SKM-1 (cell line): ENCODE data around the gene PVRIG.
"Not testable (repeated sequence)": the region's sequence is repeated elsewhere in the genome, so short reads cannot be mapped to it uniquely, and the experiment has no call there.

Experiments
- DNase-seq: peaks from one replicate; lab custom pipeline; 2025; ENCODE audit not compliant: unreplicated experiment; lab: John Stamatoyannopoulos, UW

The PVRIG gene

DNA sequence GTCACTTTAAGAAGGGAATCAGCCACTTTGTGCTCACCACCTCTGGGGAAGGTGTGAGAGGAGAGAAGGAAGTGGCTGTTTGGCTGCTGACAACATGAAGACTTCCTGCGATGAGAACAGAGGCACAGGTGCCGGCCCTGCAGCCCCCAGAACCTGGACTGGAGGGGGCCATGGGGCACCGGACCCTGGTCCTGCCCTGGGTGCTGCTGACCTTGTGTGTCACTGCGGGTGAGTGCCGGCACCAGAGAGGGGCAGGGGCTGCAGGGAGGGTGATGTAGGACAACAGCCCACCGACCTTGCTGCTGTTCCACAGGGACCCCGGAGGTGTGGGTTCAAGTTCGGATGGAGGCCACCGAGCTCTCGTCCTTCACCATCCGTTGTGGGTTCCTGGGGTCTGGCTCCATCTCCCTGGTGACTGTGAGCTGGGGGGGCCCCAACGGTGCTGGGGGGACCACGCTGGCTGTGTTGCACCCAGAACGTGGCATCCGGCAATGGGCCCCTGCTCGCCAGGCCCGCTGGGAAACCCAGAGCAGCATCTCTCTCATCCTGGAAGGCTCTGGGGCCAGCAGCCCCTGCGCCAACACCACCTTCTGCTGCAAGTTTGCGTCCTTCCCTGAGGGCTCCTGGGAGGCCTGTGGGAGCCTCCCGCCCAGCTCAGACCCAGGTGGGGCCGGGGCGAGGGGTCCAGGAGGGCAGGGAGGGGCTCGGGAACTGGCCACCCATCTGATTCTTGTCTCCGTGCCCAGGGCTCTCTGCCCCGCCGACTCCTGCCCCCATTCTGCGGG lies at the start of gene PVRIG:
PVRIG (plus strand) TSS at position 149 of the 785 bp plus-strand sequence; CDS start at position 171, 22 bp downstream.
- DNase-seq: not testable (repeated sequence)

GRCh38 chr7:100170101-100170897 lies 49.5 kb upstream of the PVRIG start:
- no peak for DNase-seq

DNA sequence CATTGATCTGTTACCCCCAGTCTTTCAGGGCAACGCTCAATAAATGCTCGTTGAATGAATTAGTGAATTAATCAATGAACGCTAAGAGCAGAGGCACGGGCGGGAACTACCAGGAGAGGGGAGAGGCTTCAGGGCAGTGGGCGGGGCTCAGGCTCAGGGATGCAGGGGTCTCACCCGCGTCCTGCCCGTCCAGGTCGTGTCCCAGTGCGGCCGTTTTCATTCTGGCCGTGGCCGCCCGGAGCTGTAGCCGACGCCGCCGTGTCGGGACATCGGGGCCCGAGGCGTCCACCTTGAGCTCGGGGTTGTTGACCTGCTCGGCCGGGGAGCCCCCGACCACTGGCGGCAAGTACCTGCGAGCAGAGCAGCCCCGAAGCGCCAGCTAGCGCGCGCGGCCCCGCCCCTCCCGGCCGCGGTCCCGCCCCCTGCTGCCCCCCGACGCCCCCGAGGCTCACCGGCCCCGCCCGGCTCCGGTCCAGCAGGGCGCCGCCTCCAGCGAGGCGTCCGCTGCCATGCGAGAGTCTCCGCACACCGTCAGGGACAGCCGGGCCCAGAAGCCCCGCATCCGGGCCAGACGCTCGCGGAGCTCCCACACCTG lies 48.6 kb upstream of the PVRIG start:
- no peak for DNase-seq

DNA sequence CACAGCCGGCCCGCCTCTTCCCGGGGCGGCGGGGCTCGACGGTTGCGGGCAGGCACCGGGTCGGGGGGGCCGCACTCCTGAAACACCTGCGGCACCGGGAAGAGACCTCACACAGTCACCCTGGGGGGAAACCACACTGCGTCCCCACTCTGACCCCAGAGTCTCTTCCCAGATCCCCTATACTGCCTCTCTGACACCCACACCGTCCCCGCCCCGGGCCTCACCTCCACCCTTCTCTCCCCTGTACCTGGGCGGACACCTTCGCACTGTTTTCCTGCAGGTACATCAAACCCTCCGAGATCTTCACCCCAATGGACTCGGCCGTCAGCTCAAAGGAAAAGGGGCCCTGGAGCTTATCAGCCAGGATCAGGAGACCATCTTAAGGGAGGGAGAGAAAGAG lies 47.9 kb upstream of the PVRIG start:
- DNase-seq: no peak

- DNase-seq: no peak
These were observed 45.8 kb upstream of the PVRIG start for GRCh38 chr7:100173806-100174495.

DNA sequence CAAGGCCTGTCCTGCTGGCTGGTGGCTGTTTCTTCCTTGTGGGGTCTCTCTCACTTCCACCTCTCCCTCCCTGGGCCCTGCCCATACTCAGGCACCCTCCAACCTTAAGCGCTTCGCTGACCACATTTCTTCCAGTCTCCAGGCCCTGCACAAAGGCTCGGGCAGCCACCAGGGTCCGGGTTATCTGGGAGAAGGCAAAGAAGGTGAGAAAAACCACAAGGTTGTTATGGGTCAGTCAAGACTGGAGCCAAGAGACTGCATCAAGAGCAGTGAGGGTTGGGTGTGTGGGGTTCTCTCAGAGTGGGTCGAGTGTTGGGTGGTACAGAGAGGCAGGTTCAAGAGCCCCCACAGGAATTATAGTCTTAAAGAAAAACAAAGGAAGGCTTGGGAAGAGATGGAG lies 45.2 kb upstream of the PVRIG start:
- no peak for DNase-seq

DNA sequence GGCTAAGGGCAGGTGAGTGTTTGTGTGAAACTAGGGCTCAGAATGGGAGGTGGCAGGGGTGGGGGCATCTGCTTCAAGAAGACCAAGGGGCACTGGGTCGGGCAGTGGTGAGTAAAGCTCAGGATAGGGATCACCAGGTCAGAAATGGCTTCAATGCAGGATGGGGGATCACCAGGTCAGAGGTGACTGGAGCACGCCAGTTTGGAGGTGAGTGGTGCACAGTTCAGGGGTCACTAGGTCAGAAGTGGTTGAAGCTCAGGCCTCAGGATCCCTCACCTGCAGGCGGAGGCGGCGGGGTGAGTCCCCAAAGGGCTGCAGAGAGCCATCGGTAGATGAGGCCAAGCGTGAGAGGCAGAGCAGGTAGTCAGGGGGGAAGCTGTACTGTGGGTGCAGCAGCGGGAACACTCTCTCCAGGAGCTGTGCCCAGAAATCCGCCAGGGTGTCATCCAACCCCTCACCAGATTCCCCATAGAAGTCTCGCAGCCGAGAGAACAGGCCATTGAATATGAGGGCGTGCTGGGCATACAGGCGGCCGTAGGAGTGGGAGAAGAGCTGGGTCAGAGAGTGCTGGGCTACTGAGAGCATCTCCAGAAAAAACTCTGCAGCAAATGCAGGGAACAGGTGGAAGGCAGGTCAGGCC lies 44.3 kb upstream of the PVRIG start:
- no peak for DNase-seq

DNA sequence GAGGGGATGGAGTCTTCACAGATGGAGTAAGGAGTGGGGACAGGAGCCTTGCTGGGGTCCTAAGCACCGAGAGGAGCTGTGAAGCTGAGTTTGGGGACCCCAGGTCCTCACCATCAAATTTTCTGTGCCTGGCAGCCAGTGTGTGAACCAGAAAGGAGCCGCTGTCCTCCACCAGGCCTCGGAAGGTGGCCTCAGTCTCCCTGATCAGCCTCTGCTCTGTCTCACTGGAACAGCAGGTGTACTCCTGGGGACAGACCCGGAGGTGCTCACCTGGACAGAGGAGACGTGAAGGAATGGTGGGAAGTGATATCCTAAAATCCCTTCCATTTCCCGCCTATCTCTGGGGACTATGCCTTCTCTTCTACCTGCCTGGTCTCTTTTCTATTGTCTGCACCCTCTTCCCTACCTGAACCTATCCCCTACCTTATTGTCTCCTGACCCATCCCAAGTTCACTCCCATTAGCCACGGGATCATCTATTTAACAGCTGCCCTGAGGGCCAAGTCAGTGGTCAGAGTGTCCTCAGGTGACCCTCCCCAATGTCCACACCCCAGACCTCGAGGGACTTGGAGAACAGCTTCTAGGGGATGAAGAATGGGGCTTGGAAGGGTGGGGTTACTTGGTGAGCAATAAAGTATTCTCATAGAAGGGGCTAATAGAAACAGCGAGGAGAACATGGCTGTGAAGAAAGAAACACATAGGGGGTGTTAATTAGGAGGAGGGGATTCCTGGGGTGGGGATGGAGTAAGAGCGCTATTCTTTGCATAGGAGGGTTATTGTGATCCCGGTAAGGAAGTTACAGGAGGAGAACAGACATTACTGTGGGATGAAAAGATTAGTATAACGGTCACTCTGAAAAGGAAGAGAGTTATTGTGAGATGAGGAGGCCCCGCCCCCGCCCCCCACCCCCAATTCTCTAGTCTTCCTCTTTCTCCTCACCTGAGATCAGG lies 43.4 kb upstream of the PVRIG start:
- DNase-seq: no peak

GRCh38 chr7:100177045-100178001 lies 42.4 kb upstream of the PVRIG start, which contains the start of the genes GPC2 and STAG3:
TSS of gene GPC2 (minus strand) at chr7:100177381. CDS start at chr7:100177199, 182 bp downstream.
TSS of gene STAG3 (plus strand) at chr7:100177918. CDS start at chr7:100180557, 2,639 bp downstream.
- peak; percentile 96 for DNase-seq

GRCh38 chr7:100180084-100180483 lies 39.7 kb upstream of the PVRIG start:
- DNase-seq: not testable (repeated sequence)

DNA sequence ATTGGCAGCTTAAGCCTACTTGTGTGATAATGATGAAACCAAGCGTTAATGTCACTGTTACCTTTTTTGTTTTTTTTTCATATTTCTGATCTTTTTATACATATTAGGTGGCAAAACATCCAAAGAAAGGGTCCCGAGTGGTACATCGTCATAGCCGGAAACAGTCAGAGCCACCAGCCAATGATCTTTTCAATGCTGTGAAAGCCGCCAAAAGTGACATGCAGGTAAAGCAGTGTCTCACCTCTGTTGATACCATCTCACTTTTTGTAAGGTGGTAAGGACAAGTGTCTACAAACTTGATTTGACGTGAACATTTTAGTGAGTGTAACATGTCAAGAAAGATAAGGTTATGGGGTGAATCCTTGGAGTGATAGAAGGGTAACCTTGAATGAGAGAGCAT lies 37.1 kb upstream of the PVRIG start:
- not testable (repeated sequence) for DNase-seq

- not testable (repeated sequence) for DNase-seq
These were observed 36.7 kb upstream of the PVRIG start for GRCh38 chr7:100183090-100183489.

DNA sequence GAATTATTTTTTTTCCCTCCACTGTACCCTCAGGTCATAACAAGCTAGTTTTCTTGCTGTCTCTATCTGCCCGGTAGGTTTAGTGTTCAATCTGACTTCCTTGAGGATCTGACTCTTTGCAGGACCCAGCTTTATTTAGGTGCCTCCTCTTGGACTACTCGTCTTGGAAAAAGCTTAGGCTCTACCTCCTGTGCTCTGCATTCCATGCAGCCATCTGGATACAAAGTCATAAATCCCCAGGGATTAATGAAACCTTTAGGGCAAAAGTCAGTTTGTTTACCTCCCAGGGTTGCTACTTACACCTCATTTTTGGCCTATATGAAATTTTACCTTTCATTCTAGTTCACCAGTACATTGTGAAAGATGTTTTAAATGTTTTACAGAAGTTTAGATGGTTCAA lies 34.0 kb upstream of the PVRIG start:
- no peak for DNase-seq

GRCh38 chr7:100189061-100189460 lies 30.7 kb upstream of the PVRIG start:
- DNase-seq: no peak

DNA sequence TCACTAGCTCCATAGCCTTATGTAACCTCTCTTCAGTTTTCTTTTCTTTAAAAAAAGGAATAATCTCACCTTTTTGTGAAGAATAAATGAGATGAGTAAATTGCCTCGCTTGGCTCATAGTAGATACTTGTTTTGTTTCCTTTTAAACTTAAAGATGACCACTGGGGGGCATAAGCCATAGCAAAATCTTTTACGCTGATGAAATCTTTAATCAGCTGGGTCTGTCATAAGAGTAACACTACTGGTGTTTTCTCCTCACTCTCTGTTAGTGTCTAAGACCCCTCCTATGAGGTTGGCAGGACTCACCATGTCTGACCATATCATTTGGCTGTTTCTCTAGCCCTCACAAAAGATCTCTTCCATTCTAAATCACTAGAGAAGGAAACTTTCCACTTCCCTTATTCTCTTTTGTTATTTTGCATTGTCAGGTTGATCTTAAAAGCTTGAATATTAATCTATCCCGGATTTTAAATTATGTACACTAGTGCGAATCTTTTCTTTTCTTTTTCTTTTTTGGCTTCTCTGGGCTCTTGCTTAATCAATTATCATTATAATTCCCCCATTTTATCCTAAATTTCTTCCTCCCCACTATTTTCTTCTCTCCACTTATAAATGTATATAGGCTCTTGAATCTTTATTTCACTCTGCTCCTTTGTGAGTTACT lies 29.6 kb upstream of the PVRIG start:
- DNase-seq: no peak

GRCh38 chr7:100191775-100192174 lies 28.0 kb upstream of the PVRIG start:
- peak; percentile 36 for DNase-seq

GRCh38 chr7:100192281-100192862 lies 27.4 kb upstream of the PVRIG start:
- not testable (repeated sequence) for DNase-seq
